NOMO-1 treated with DMSO at 0.1 percent for 48 hours (cell line): Measurements from ENCODE around the gene LPCAT1.
"Not testable (repeated sequence)": the region's sequence is repeated elsewhere in the genome, so short reads cannot be mapped to it uniquely, and the experiment has no call there.

Source experiments
- DNase-seq: peaks from one replicate; lab custom pipeline; 2025; ENCODE audit not compliant: unreplicated experiment; lab: John Stamatoyannopoulos, UW

LPCAT1 gene

GRCh38 chr5:1541702-1542400 lies 18.1 kb upstream of the LPCAT1 start:
- no peak for DNase-seq

- DNase-seq, result no peak
Observed at GRCh38 chr5:1540831-1541701, 17.3 kb upstream of the LPCAT1 start.

- DNase-seq, result no peak
Observed at GRCh38 chr5:1540166-1540565, 16.4 kb upstream of the LPCAT1 start.

- DNase-seq, result not testable (repeated sequence)
Observed at GRCh38 chr5:1539393-1540161, 15.8 kb upstream of the LPCAT1 start.

- DNase-seq, result no peak
Observed at GRCh38 chr5:1538741-1539392, 15.1 kb upstream of the LPCAT1 start.

GRCh38 chr5:1538276-1538675 lies 14.5 kb upstream of the LPCAT1 start:
- no peak for DNase-seq

- no peak for DNase-seq
Observed at GRCh38 chr5:1537603-1538154, 13.9 kb upstream of the LPCAT1 start.

GRCh38 chr5:1536871-1537602 lies 13.3 kb upstream of the LPCAT1 start:
- DNase-seq, result peak; percentile 69

- DNase-seq, result peak; percentile 65
Observed at GRCh38 chr5:1536322-1536845, 12.6 kb upstream of the LPCAT1 start.

- no peak for DNase-seq
Observed at GRCh38 chr5:1535646-1536045, 11.9 kb upstream of the LPCAT1 start.

GRCh38 chr5:1532384-1532783 lies 8.6 kb upstream of the LPCAT1 start:
- peak; percentile 34 for DNase-seq

- DNase-seq, result no peak
Observed at GRCh38 chr5:1529498-1529897, 5.7 kb upstream of the LPCAT1 start.

- no peak for DNase-seq
Observed at GRCh38 chr5:1527533-1528205, 3.9 kb upstream of the LPCAT1 start.

GRCh38 chr5:1526681-1527131 lies 2.9 kb upstream of the LPCAT1 start:
- DNase-seq, result no peak

- no peak for DNase-seq
Observed at GRCh38 chr5:1526190-1526631, 2.5 kb upstream of the LPCAT1 start.

- DNase-seq, result no peak
Observed at GRCh38 chr5:1525624-1526189, 1.9 kb upstream of the LPCAT1 start.

- no peak for DNase-seq
Observed at GRCh38 chr5:1524799-1525623, 1.3 kb upstream of the LPCAT1 start.

GRCh38 chr5:1524481-1524798 lies 680 bp upstream of the LPCAT1 start:
- DNase-seq, result no peak
